Measurements from ENCODE around the gene PEX6.

PEX6 gene

GRCh38 chr6:42974919-42975505, 4.0 kb downstream of the PEX6 start:
- Histone ChIP-seq H3K14ac (ENCODE audit: low read length in 2 of 2) (no peak overlapping the region), H3K4me1 (ENCODE audit: control insufficient read depth, insufficient read depth, low read depth, low read length) (peaks cover 15% of the 10 kb centered on the region), H2BK120ac (ENCODE audit: low read depth, low read length) (no peak overlapping the region), H2BK5ac (ENCODE audit: low read depth, low read length, poor library complexity, severe bottlenecking) (no peak overlapping the region), H3K27me3 (ENCODE audit: control insufficient read depth in 1 of 2, insufficient read depth in 1 of 2, low read length in 2 of 2) (no peaks in the 10 kb centered on the region), H3K9me3 (ENCODE audit: control insufficient read depth, low read length) (no peaks in the 10 kb centered on the region), H3K4ac (ENCODE audit: low read depth in 1 of 2, low read length in 2 of 2) (no peak overlapping the region), H2AFZ (ENCODE audit: low read depth, low read length) (no peak overlapping the region), H3K4me3 (ENCODE audit: insufficient read depth in 1 of 2, low read depth in 1 of 2, low read length in 2 of 2) (no peak overlapping the region), H3K4me2 (ENCODE audit: low read length, poor library complexity, severe bottlenecking) (no peak overlapping the region), H3K79me1 (replicated peaks; ENCODE audit: low read length, poor library complexity, severe bottlenecking) (peaks cover 13% of the 10 kb centered on the region), H3K18ac (ENCODE audit: low read depth in 1 of 2, low read length in 2 of 2) (no peak overlapping the region), H2AK5ac (ENCODE audit: low read length, severe bottlenecking) (no peak overlapping the region), H2BK15ac (ENCODE audit: low read depth, poor library complexity, severe bottlenecking) (no peak overlapping the region), H4K8ac (ENCODE audit: low read length) (no peak overlapping the region), H3K23ac (ENCODE audit: low read length in 2 of 2) (no peak overlapping the region), H3K36me3 (ENCODE audit: control insufficient read depth in 1 of 2, insufficient read depth in 2 of 2, low read depth in 1 of 2, low read length in 2 of 2) (peaks cover 8 to 9% of the 10 kb centered on the region in 2 experiments), H3K9ac (ENCODE audit: low read length) (no peak overlapping the region), H2BK12ac (ENCODE audit: low read length in 2 of 2) (no peak overlapping the region), H3K27ac (ENCODE audit: low read length, poor library complexity, severe bottlenecking) (no peak overlapping the region), H4K91ac (ENCODE audit: low read length) (no peak overlapping the region)
- DNase-seq = no peak
- WGBS = 100% methylated on average over 5 of the region's 5 CpGs

DNA sequence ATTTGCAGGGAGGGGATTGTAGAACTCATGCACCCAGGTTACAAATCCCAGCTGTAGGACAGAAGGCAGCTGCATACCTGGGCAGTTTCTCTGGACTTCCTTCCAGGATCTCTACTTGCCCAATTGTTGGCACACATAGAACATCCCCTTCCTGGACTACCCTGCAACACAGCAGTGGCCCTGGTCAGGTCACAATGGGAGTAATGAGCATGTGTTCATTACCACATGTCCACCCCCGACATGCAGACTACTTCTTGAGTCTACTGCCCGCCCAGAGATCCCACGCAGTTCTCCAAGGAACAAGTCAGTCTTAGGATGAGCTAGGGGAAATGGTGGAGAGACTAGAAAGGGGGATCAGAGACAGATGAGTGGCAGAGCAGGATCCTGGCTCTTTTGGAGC, 5.1 kb downstream of the PEX6 start:
- no peaks in the 10 kb centered on the region for H3K27me3 ChIP-seq (ENCODE audit: control insufficient read depth in 1 of 2, insufficient read depth in 1 of 2, low read length in 2 of 2)
- no peak overlapping the region for H3K14ac ChIP-seq (ENCODE audit: low read length in 2 of 2)
- H3K36me3 ChIP-seq (ENCODE audit: control insufficient read depth in 1 of 2, insufficient read depth in 2 of 2, low read depth in 1 of 2, low read length in 2 of 2) = peaks cover 15 to 18% of the 10 kb centered on the region in 2 experiments
- H2BK15ac ChIP-seq (ENCODE audit: low read depth, poor library complexity, severe bottlenecking) = no peak overlapping the region
- no peak overlapping the region for H3K4me3 ChIP-seq (ENCODE audit: insufficient read depth in 1 of 2, low read depth in 1 of 2, low read length in 2 of 2)
- 97% methylated on average over 3 of the region's 3 CpGs for WGBS
- no peak for DNase-seq
- no peak overlapping the region for H3K23ac ChIP-seq (ENCODE audit: low read length in 2 of 2)
- H3K9me3 ChIP-seq (ENCODE audit: control insufficient read depth, low read length) = no peaks in the 10 kb centered on the region
- no peak overlapping the region for H3K4me2 ChIP-seq (ENCODE audit: low read length, poor library complexity, severe bottlenecking)
- H4K8ac ChIP-seq (ENCODE audit: low read length) = no peak overlapping the region
- H2BK120ac ChIP-seq (ENCODE audit: low read depth, low read length) = no peak overlapping the region
- H3K4ac ChIP-seq (ENCODE audit: low read depth in 1 of 2, low read length in 2 of 2) = no peak overlapping the region
- H2BK5ac ChIP-seq (ENCODE audit: low read depth, low read length, poor library complexity, severe bottlenecking) = no peak overlapping the region
- no peak overlapping the region for H4K91ac ChIP-seq (ENCODE audit: low read length)
- peaks cover 13% of the 10 kb centered on the region for H3K4me1 ChIP-seq (ENCODE audit: control insufficient read depth, insufficient read depth, low read depth, low read length)
- peaks cover 20% of the 10 kb centered on the region for H3K79me1 ChIP-seq (replicated peaks; ENCODE audit: low read length, poor library complexity, severe bottlenecking)
- no peak overlapping the region for H2AFZ ChIP-seq (ENCODE audit: low read depth, low read length)
- H3K9ac ChIP-seq (ENCODE audit: low read length) = no peak overlapping the region
- no peak overlapping the region for H3K27ac ChIP-seq (ENCODE audit: low read length, poor library complexity, severe bottlenecking)
- H2AK5ac ChIP-seq (ENCODE audit: low read length, severe bottlenecking) = no peak overlapping the region
- H3K18ac ChIP-seq (ENCODE audit: low read depth in 1 of 2, low read length in 2 of 2) = no peak overlapping the region
- H2BK12ac ChIP-seq (ENCODE audit: low read length in 2 of 2) = no peak overlapping the region

DNA sequence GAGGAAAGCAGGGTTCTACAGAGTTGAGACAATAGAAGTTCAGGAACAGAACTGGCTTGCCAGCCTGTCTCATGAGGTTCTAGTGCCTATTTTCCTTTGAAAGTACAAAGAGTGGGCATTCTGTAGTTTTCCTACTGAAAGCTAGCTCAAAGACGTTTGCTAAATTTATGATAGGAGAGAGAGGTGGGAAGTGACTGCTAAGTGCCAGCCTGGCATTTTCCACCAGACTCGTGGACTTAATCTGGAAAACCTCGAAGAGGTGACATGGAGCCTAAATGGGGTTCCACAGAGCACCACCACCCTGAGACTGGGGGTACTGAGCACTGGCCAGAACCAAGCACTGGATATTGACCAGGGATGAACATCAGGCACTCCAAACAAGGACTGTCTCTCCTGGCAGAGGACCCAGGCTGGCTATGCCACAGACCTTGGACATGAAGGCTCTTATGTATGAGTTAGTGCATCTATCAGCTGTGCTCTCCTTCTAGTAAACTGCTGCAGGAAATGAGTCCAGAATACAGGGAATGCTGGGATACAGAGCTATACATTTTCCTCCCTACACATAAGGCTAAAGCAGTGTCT, 7.1 kb downstream of the PEX6 start:
- H2BK5ac ChIP-seq (ENCODE audit: low read depth, low read length, poor library complexity, severe bottlenecking) = no peak overlapping the region
- H3K9me3 ChIP-seq (ENCODE audit: control insufficient read depth, low read length) = no peaks in the 10 kb centered on the region
- H4K8ac ChIP-seq (ENCODE audit: low read length) = no peak overlapping the region
- H3K27me3 ChIP-seq (ENCODE audit: control insufficient read depth in 1 of 2, insufficient read depth in 1 of 2, low read length in 2 of 2) = no peaks in the 10 kb centered on the region
- no peak overlapping the region for H3K27ac ChIP-seq (ENCODE audit: low read length, poor library complexity, severe bottlenecking)
- H3K23ac ChIP-seq (ENCODE audit: low read length in 2 of 2) = no peak overlapping the region
- no peak overlapping the region for H3K14ac ChIP-seq (ENCODE audit: low read length in 2 of 2)
- H3K9ac ChIP-seq (ENCODE audit: low read length) = no peak overlapping the region
- H4K91ac ChIP-seq (ENCODE audit: low read length) = no peak overlapping the region
- no peak overlapping the region for H3K4ac ChIP-seq (ENCODE audit: low read depth in 1 of 2, low read length in 2 of 2)
- H2AFZ ChIP-seq (ENCODE audit: low read depth, low read length) = no peak overlapping the region
- H2AK5ac ChIP-seq (ENCODE audit: low read length, severe bottlenecking) = no peak overlapping the region
- peaks cover 25 to 33% of the 10 kb centered on the region in 2 experiments for H3K36me3 ChIP-seq (ENCODE audit: control insufficient read depth in 1 of 2, insufficient read depth in 2 of 2, low read depth in 1 of 2, low read length in 2 of 2)
- H3K4me1 ChIP-seq (ENCODE audit: control insufficient read depth, insufficient read depth, low read depth, low read length) = peaks cover 8% of the 10 kb centered on the region
- no peak overlapping the region for H3K4me2 ChIP-seq (ENCODE audit: low read length, poor library complexity, severe bottlenecking)
- no peak overlapping the region for H2BK120ac ChIP-seq (ENCODE audit: low read depth, low read length)
- DNase-seq = no peak
- WGBS = 96% methylated on average over 3 of the region's 3 CpGs
- H3K18ac ChIP-seq (ENCODE audit: low read depth in 1 of 2, low read length in 2 of 2) = no peak overlapping the region
- no peak overlapping the region for H2BK15ac ChIP-seq (ENCODE audit: low read depth, poor library complexity, severe bottlenecking)
- H3K79me1 ChIP-seq (replicated peaks; ENCODE audit: low read length, poor library complexity, severe bottlenecking) = peaks cover 15% of the 10 kb centered on the region
- H3K4me3 ChIP-seq (ENCODE audit: insufficient read depth in 1 of 2, low read depth in 1 of 2, low read length in 2 of 2) = no peak overlapping the region
- H2BK12ac ChIP-seq (ENCODE audit: low read length in 2 of 2) = no peak overlapping the region

DNA sequence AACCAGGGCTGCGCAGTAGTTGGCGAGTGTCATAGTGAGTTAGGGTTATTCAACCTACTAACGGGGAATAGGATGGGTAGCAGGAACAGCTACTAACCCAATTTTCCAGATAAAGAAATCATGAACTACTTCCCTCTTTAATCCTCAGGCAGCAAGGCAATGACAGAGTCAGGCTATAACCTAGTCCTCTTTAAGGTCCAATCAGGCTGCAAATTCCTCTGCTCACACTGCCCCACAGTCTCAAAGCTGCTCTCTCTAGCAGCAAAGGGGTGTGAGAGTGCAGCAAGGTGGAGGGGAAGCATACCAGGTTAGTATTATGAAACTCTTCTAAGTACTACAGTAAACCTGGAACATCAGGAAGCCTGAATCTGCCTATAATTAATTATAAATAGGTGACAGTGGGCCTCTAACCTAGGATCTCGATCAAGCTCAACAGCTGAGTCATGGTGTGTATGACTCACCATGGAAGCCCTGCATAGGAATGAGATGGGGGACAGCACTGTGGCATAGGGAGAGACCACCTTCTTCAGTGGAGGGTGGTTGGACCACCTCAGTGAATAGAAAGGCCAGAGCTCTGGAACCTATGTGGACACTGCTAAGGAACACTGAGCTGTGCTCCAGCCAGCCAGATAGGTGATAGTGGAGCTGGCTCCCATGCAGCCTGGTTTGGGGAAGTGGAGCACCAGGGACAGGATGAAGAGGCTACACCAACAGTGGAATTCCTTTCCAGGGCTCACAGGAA, 7.9 kb downstream of the PEX6 start:
- Histone ChIP-seq H2AK5ac (ENCODE audit: low read length, severe bottlenecking) (no peak overlapping the region), H2BK12ac (ENCODE audit: low read length in 2 of 2) (no peak overlapping the region), H3K4me2 (ENCODE audit: low read length, poor library complexity, severe bottlenecking) (no peak overlapping the region), H3K27me3 (ENCODE audit: control insufficient read depth in 1 of 2, insufficient read depth in 1 of 2, low read length in 2 of 2) (no peaks in the 10 kb centered on the region), H3K14ac (ENCODE audit: low read length in 2 of 2) (no peak overlapping the region), H2BK5ac (ENCODE audit: low read depth, low read length, poor library complexity, severe bottlenecking) (no peak overlapping the region), H3K4me3 (ENCODE audit: insufficient read depth in 1 of 2, low read depth in 1 of 2, low read length in 2 of 2) (no peak overlapping the region), H2AFZ (ENCODE audit: low read depth, low read length) (no peak overlapping the region), H2BK15ac (ENCODE audit: low read depth, poor library complexity, severe bottlenecking) (no peak overlapping the region), H2BK120ac (ENCODE audit: low read depth, low read length) (no peak overlapping the region), H3K36me3 (ENCODE audit: control insufficient read depth in 1 of 2, insufficient read depth in 2 of 2, low read depth in 1 of 2, low read length in 2 of 2) (peaks cover 31 to 40% of the 10 kb centered on the region in 2 experiments), H3K79me1 (replicated peaks; ENCODE audit: low read length, poor library complexity, severe bottlenecking) (peaks cover 15% of the 10 kb centered on the region), H3K23ac (ENCODE audit: low read length in 2 of 2) (no peak overlapping the region), H3K4ac (ENCODE audit: low read depth in 1 of 2, low read length in 2 of 2) (no peak overlapping the region), H3K9ac (ENCODE audit: low read length) (no peak overlapping the region), H3K9me3 (ENCODE audit: control insufficient read depth, low read length) (no peaks in the 10 kb centered on the region), H3K18ac (ENCODE audit: low read depth in 1 of 2, low read length in 2 of 2) (no peak overlapping the region), H3K27ac (ENCODE audit: low read length, poor library complexity, severe bottlenecking) (no peak overlapping the region), H4K8ac (ENCODE audit: low read length) (peak overlapping the region; percentile 7), H3K4me1 (ENCODE audit: control insufficient read depth, insufficient read depth, low read depth, low read length) (peaks cover 8% of the 10 kb centered on the region), H4K91ac (ENCODE audit: low read length) (no peak overlapping the region)
- 68% methylated on average over 4 of the region's 4 CpGs for WGBS
- peak; percentile 65 for DNase-seq
